Fibroblast of upper back skin (primary cell): Measurements from ENCODE around the gene SLC25A38.
A peak's percentile ranks its signal among the peaks of the same experiment; 100 is the strongest.

Experiments
- DNase-seq: peaks from one replicate; pipeline ENCODE4 v3.0.0-alpha.2; 2013

SLC25A38 gene

DNA sequence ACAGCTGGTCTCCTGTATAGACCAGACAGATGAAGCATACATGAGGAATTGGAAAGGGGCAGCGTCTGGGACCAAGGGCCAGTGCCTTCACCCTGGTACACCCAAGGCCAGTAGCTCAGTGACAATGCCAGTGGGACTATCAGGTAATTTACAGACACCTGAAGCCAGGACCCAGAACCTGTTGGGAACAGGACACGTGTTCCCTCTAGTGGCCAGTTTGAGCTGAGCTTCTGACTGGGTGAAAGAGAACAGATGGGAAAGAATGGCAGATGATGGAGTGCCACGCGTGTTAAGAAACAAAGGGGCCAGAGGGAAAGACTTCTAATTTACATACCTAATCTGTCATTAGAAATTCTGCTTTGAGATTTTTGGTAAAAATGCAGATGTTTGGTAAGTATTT, 5.1 kb upstream of the SLC25A38 start:
- DNase-seq = peak; percentile 13

DNA sequence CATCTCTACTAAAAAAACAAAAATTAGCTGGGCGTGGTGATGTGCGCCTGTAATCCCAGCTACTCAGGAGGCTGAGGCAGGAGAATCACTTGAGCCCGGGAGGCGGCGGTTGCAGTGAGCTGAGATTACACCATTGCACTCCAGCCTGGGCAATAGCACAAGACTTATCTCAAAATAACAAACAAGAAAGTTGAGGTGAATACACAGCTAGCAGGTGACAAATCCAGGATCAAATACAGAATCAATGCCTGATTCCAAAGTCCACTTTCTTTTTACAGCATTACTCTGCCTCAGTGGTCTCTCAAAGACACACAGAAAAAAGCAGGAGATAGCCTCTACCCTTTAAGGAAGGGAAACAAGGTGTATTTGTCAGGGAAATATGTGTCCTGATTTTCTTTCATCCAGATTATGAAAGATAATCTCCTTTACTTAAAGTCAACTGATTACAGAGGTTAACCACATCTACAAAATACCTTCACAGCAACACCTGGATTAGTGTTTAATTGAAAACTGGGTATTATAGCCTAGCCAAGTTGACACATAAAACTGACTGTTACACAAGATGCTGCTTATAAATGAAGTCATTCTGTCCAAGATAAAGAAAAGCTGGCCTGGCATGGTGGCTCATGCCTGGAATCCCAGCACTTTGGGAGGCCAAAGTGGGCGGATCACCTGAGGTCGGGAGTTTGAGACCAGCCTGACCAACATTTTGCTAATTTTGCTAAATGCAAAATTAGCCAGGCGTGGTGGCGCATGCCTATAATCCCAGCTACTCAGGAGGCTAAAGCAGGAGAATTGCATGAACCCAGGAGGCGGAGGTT, 4.0 kb upstream of the SLC25A38 start:
- no peak for DNase-seq

DNA sequence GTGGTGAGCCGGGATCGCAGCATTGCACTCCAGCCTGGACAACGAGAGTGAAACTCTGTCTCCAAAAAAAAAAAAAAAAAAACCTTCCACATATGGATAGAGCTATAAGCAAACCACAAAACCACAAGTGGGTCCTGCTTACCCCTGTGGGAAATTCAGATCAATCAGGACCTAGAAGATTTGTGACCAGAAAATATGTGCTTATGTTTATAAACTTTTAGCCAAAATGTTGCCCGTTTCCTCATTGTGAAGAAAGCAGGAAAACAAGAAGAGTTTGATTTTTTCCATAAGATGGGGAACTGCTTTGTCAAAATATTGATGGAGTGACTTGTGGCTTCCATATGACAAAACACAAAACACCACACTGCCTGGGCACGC, 3.4 kb upstream of the SLC25A38 start:
- DNase-seq = peak; percentile 30

DNA sequence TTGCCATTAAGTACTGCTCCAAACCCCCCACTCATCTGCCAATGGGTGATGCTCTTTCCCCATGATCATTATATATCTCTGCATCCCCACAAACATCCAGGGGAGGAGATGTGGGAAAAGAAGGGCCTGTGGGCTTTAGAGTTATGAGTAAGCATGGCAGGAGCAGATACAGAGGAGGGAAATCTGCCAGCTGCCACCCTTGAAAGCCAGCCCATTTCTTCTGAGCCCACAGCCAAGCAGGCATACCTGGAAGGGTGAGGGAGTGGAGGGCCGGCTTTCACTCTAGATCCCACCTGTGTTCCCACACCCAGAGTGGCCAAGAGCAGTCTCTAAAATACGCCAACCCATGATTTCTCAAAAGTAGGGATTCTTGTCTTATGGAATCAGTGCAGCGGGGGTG, 1.7 kb upstream of the SLC25A38 start:
- no peak for DNase-seq

DNA sequence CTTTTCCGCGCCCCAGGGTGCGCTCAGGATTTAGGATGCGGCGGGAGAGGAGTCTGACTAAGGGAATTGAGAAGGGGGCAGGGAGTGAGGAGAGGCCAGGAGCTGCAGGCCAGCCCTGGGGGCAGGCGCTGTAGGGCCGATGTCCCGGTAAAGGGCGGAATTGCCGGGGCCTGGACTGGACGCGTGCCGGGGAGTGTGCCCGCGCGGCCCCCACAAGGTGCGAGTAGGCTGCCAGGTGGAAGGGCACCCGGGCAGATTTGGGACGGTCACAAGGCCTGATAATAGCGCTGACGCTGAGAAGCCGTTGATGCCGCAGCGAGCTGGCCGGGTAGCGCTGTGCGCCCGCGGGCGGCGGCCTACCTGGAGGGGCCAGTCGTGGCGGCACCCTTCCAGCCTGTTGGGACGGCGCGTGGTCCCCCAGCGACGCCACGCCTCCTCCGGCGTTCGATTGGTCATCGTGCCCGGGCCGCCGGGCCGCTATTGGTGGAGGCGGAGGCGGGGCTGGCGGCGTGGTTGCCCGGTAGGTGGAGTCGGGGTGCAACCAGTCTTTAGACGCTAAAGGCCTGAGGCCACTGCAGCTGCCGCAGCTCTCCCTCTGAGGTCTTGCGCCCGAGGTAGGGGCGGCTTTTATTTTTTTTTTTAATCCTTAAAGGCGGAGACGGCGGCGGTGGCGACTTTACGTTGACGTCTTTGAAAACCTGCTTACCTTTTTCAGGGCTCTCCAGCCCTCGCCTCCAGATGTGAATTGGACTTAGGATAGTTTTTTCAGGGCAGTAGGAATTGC, 903 bp downstream of the SLC25A38 start:
- peak; percentile 89 for DNase-seq

DNA sequence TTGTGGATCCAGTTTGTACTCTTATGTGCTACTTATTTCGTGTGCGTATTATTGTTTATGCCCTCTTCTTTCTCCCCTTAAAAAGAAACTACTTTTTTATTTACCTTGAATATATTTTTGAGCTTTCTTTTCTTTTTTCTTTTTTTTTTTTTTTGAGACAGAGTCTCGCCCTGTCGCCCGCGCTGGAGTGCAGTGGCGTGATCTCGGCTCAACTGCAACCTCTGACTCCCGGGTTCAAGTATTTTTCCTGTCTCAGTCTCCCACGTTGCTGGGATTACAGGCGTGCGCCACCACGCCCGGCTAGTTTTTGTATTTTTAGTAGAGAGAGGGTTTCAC, 1.5 kb downstream of the SLC25A38 start:
- DNase-seq = no peak

DNA sequence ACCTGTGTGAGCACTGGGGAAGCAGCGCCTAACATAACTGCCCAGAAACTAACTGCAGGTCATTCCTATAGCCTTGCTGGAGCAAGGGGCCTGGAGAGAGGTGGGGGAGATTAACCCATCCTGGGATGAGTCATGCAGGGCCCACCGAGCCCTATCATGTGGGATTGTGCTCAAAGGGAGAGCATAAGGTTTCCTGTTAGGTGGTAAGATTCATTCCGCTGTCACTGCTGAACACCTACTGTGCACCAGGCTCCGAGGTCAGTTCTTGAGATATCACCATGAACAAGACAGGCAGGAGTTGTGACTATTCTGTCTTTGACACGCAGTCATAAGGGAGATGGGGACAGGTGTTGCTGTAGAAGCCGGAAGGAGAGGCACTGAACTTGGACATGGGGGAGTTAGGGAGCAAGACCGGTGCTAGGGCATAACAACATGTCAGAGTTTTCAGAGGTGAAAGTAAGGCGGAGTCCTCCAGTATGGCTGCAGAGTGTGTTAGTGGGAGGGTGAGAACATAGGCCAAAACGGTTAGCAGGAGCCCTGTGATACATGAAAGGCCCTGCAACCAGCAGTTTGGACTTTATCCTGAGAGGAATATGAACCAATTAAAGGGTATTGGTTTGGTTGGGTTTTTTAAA, 2.4 kb downstream of the SLC25A38 start:
- no peak for DNase-seq

DNA sequence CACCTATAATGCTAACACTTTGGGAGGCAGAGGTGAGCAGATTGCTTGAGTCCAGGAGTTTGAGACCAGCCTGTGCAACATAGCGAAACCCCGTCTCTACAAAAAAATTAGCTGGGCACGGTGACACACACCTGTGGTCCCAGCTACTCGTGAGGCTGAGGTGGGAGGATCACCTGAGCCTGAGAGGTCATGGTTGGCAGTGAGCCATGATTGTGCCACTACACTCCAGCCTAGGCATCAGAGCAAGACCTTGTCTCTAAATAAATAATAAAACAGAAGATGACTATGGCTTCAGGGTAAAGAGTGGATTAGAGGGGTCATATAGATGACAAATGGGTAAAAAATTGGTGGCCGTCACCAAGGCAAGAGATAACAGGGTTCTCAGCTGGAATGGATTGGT, 3.1 kb downstream of the SLC25A38 start:
- DNase-seq = no peak

DNA sequence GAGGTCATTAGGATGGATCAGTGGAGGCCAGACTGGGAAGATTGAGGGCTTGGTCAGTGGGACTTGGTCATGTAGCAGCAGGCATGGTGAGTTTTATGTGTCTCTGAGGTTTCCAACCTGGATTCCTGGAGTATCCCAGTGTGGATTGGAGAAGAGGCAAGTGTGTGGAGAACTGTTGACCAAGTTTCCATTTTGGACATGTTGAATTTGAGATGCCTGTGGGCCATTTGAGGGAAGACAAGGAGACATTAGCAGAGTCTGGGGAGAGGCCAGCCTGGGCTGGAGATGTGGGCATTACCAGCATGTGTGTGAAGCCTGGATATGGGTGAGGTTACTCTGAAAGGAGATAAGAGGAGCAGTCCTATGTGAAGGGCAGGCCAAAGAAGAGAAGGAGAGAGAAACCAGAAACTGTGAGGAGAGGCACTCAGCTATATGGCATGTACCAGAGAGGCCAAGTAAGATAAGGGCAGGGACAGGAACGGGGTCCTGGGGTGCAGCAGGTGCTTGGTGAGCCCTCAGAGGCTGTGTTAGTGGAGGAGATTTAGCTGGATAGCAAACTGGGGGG, 4.3 kb downstream of the SLC25A38 start:
- no peak for DNase-seq

DNA sequence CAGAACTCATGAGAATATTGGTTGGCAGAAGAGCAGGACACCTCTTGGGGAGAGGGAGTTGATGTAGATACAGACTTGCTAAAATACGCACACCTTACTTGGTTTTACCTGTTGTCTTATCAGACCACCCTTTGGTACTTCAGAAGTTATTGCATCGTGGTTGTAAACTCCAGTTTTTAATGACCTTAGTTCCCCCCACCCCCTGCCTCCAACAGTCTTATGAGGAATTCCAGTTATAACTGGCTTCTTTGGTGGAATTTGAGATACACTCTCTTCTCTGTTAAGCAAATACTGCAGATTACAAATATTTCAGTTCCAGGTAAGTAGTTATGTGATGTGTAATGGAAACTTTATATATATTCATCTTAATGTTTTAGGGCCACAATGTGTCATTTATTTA, 5.0 kb downstream of the SLC25A38 start:
- no peak for DNase-seq

DNA sequence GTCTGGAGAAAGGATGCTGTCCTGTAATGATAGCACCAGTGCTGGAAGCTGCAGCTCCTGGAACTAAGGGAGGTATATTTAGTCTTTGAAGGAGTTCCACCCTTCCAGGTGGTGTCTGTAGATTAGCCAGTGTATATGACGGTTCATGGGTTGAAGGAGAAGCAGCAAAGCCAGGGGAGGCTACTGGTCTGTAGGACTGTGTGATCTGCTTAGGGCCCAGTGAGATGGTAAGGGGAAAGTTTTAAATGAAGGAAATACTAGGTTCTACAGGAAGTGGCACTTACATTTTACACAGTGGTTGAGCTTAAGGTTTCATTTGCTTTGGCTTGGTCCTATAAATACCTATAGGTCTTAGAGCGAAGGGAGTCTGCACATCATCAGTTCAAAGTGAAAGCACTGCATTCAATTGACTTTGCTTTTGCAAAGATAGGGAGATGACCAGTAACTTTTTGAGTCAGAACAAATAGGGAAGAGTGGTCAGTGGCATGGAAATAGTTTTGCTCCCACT, 5.6 kb downstream of the SLC25A38 start:
- no peak for DNase-seq

DNA sequence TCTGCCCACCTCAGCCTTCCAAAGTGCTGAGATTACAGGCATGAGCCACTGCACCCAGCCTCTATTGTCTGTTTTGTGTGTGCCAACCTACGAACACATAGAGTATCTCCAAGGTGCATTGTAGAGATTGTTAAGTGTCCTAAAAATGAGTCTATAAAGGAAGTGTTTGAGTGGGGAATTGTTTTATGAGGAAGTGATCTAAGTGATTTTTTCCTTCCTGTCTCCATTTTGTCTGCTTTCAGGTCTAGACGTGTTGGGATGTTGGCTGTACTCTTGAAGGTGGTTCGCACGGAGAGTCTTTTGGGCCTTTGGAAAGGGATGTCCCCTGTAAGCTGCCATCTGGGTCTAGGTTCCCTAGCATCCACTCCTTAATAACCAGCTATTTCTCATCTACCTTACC, 7.0 kb downstream of the SLC25A38 start:
- DNase-seq = no peak

DNA sequence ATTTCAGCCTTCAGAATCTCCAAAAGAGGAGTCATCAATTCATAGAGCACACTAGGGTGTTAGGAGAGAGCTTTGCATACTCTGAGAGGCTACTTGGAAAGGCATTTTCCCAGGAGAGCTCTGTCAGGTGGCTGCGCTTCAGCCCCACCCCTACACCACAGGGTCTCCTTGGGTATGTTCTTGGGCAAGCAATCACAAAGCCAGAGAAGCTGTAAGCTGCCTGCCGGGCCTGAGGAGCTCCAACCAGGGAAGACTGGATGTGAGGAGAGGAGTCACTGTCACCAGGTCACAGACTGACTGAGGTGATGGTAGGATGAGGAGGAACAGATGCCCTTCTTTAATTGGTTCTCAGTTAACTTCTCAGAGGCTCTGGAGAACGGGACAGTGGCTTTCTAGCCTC, 13.5 kb downstream of the SLC25A38 start:
- no peak for DNase-seq

DNA sequence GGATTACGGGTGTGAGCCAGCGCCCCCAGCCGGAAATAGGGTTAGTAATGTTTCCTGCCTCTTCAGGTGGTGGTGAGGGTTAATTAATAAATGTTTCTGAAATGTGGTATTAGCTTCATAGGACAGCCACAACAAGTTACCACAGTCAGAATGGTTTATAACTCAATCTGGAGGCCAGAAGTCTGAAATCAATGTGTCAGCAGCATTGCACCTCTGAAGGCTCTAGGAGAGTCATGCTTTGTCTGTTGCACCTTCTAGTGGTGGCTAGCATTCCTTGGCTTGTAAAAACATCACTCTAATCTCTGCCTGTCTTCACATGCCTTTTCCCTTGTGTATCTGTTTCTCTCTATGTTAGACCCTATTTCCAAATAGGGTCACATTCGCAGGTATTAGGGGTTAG, 15.5 kb downstream of the SLC25A38 start:
- DNase-seq = no peak

DNA sequence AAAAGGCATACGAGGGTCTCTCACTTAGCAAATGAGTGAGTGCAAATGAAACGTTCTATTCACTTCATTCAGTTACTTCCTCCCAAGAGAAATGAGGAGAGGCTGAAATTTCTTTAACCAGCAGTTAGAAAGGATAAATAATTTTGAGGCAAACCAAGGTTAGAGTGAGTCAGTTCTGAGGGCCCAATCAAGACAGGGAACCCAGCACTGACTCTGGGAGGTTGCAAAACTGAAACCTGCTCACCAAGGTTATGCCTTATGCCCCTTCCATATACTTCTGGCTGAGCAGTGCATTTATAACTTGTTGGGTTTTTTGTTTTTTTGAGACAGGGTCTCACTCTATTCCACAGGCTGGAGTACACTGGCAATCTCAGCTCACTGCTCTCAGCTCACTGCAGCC, 18.8 kb downstream of the SLC25A38 start:
- no peak for DNase-seq

DNA sequence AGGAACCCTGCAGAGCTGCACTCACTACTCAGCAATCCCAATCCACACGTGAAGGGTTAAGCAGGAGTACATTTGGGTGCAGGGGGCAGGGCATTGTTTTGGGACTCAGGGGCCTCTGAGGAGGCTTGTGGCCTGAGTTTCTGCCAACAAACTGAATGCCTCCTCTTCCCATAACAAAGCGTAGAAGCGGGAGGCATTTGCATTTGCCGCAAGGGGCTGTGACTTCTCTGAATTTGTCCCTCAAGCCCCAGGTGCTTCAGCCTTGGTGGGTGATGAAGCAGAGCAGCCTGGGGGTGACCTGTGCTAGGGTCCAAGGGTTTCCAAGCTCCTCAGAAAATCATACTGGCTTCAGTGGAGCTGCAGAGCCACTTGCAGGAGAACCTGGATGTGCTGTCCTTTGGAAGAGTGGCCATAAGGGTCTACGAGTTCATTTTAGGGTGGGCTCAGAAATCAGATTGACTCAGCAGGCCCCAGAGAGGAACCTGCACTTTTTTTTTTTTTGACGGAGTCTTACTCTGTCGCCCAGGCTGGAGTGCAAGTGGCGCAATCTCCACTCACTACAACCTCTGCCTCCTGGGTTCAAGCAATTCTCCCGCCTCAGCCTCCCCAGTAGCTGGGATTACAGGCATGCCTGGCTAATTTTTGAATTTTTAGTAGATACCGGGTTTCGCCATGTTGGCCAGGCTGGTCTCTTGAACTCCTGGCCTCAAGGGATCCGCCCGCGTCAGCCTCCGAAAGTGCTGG, 21.9 kb downstream of the SLC25A38 start:
- DNase-seq = no peak

DNA sequence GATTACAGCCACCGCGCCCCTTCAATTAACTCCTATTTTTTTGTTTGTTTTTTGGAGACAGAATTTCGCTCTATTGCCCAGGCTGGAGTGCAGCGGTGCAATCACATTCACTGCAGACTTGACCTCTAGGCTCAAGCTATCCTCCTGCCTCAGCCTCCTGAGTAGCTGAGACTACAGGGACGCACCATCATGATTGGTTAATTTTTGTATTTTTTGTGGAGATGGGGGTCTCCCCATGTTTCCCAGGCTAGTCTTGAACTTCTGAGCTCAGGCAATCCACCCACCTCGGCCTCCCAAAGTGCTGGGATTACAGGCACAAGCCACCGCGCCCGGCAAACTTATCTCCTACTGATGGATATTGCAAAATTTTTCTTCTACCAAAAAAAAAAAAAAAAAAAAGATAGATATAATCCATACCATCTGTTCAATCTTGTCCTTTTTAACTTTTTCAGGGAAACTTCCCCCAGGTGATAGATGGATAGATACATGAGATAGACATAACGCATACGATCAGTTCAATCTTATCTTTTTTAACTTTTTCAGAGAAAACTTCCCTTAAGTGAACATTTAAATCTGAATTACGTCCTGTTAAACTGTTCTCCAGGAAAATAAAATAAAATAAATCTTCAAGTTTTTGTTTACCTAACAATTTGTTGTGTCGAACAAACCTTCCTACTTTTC, 22.7 kb downstream of the SLC25A38 start:
- no peak for DNase-seq

DNA sequence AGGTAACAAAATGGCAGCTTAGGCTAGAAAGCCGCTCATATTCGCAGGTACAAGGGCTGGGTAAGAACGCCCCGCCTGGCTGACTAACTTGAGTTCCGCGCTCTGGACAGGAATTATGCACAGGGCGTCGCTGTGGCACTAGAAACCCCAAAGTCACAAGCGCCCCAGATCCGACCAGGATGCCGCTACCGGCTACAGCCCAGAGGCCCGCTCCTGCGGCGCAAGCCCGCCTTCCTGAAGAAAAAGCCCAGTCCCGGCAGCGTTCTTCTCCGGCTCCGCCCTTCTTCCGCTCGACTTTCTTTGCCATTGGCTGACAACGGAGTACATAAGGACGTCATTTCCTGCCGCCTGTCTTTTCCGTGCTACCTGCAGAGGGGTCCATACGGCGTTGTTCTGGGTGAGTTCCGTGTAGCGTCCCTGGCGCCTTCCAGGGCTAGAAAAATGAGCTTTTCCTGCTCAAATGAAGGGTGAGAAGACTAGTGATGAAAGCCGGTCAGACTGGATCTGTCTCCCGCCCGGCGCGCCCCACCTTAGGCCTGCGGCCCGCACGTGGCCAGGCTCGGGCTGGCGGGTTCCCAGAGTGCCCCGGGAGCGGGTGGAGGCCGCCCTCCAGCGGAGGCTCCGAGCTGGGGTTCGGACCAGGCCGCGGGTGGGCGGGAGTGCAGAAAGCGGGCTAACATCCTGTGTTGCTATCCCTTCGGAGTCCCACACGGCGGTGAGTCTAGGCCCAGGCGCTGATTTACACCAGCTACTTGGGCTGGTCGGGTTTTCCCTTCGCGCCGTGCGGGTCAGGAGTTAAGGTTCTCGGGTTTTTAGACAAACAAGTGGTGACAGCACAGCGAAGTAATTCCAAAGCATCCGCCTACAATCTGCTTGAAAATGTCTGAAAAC, 23.4 kb downstream of the SLC25A38 start, which contains the start of gene RPSA:
TSS of gene RPSA (plus strand) at position 353 of the 891 bp plus-strand sequence. CDS start 934 bp downstream, outside the sequence.
- DNase-seq = peak; percentile 97

DNA sequence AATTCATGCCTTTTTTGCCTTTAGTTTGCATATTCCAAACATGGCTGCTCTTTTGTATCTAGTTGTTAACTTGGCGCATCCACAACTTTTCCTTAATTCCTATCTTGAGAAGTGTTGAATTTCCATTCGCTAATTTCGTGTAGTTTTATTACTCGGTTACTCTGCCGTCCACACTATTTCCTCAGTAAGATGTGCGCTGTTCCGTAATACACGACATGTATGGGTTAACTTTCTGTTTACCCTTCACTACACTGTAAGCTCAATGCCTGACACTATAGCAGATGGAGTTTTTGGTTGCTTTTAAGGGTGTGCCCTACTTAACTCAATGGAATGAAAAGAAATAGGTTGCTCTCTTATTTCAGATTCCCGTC, 24.1 kb downstream of the SLC25A38 start:
- no peak for DNase-seq

DNA sequence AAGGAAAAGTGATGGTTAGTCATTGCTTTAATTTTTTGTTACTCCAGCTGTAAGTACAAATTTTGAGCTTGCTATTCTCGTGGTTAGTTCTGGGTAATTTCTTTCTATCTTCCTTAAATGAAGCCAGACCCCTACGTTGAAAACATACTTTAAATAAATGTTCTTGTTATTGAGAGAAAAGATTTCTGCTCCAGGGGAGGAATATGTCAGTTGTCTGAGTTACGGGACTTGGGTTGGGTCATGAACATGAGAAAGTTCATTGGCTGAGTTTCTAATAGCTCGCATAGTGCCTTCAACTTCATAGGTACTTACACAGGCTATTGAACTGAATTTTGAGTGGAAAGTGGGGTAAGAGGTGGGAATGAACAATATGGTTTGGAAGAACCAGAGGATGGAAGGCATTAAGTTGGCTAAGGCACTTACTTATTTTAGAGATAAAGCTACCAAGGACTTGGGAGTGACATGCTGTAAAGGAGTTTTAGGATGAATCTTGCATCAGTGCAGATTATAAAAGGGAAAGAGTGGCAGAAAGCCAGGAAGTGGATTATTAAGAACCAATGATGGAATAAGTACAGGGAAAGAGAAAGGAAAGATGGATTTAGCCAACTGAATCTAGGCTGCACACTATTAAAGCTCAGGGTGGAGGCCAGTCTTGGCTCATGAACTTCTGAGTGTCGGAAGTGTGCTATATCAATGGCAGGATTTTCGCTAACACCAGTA, 24.8 kb downstream of the SLC25A38 start:
- peak; percentile 36 for DNase-seq
